Femur (tissue), 1 donor: ENCODE measurements around the gene HPSE2.

Source experiments
- DNase-seq: peaks from one replicate; pipeline ENCODE4 v3.0.0-alpha.2; 2017

Gene HPSE2

DNA sequence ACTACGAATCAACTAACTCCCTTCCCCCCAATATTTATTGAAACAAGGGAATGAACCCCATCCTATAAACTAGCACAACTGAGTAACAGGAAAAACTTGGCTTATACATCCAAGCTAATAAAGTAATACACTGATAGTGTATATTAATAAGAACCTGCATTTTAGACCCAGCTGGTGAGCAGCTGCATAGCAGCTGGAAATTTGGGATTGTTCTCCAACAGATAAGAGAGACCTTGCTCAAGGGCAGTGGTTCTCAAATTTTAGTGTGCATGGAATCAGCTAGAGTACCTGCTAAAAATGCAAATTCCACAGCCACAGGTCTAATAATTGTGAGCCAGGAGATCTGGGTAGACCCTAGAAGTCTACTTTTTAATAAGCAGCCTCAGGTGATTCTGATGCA, 404.3 kb downstream of the HPSE2 start:
- DNase-seq = no peak

GRCh38 chr10:98825741-98826140, 409.9 kb downstream of the HPSE2 start:
- no peak for DNase-seq

DNA sequence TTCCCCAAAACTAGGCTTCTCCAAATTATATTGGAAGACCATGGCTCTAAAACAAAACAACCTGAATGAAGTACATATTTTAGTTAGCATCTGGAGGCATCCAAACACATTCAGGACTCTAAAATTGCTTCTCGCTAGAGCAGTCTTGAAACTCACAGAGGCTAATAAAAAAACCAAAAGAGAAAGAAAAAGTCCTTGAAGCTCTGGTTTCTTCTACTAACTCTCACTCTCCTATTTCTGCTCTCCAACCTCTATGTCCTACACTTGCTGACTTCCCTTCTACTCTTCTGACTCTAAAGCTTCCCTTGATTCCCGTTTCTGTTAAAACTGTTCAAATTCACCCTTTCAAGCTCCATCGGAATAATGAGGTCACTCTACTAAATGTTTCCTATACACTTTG, 418.3 kb downstream of the HPSE2 start:
- no peak for DNase-seq

DNA sequence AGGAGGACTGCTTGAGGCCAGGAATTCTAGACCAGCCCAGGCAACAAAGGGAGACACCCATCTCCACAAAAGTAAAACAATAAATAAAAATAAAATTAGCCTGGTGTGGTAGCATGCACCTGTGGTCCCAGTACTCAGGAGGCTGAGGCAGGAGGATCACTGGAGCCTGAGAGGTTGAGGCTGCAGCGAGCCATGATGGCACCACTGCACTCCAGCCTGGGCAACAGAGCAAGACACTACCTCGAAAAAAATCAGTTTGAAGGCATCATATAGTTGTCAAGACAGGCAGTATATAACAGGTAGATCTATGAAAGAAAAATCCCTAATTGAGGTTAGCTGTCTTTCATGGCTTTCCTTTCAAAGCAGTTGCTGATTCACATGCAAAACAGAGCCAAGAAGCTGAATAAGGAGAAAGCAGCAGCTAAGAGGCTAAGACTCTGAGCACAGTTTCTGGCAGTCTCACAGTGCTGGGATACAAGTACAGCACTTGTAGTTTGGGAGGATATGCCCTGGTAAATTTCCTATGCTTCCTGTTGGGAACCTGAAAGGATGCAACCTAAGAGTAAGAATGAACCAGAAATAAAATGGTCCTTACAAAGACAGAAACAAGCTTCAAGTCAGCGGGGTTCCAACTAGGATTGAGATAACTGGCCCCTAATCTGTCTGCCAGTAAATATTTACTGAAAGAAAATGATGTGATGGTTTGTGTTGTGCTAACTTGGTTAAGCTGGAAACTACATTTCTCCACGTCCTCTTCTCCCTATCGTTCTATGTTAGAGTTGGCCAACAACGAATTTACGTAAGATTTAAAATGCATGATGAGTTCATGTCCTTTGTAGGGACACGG, 420.4 kb downstream of the HPSE2 start:
- no peak for DNase-seq

- DNase-seq = no peak
Measured at GRCh38 chr10:98814470-98814869, 421.2 kb downstream of the HPSE2 start.

GRCh38 chr10:98808282-98808892, 427.3 kb downstream of the HPSE2 start:
- DNase-seq = no peak

- DNase-seq = no peak
Measured at GRCh38 chr10:98800263-98800662, 435.4 kb downstream of the HPSE2 start.

DNA sequence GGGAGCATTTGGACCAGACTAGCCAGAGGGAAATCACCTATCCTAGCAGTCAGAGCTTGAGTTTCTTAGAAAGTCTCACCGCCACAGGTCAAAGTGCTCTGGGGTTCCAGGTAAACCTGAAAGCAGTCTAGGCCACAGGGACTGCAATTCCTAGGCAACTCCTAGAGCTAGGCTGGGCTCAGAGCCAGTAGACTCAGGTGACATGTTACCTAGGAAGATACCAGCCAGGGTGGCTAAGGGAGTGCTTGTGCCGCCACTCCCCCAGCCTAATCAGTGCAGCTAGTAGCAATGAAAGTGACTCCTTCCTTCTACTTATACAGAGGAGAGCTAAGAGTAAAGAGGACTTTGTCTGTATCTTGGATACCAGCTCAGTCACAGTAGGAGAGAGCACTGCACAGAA, 440.2 kb downstream of the HPSE2 start:
- DNase-seq = no peak

DNA sequence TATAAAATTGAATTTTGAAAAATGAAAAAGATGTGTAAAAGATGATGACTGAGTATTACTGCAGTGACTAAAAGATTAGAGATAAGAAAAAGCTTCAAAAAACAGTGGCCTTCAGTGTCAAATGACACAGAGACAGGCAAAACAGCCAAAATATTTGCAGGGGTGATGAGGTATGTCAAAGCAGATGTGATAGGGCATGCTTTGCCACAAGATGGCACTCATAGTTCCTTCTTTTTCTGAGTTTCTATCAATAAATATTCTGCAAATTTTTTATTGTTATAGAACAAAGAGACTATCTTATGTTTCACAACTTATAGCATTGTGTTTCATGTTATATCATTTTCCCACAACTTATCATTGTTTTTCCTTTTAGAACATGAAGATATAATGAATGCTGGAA, 444.8 kb downstream of the HPSE2 start:
- DNase-seq = no peak

GRCh38 chr10:98778277-98778759, 457.3 kb downstream of the HPSE2 start:
- DNase-seq = no peak

GRCh38 chr10:98758463-98758862, 477.2 kb downstream of the HPSE2 start:
- DNase-seq = no peak

- no peak for DNase-seq
Measured at GRCh38 chr10:98748298-98748697, 487.4 kb downstream of the HPSE2 start.

DNA sequence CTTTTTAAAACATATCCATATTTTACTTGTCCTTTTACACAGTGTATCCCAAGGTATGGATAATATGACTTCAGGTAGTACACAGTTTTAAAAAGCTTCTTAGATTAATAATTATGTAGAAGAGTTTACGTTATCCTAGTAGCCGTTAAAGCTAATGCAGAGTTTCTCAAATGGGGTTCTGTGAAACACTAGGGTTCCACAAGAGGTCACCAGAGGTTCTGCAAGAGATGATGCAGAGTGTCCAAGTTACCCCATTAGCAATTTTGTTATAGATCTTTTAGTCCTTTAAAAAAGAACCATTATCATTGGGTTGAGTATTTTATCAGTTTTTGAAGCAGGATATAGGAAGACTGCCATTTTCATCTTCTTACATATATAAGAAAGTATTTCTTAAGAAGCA, 490.0 kb downstream of the HPSE2 start:
- DNase-seq = no peak

GRCh38 chr10:98720551-98720950, 515.1 kb downstream of the HPSE2 start:
- no peak for DNase-seq

DNA sequence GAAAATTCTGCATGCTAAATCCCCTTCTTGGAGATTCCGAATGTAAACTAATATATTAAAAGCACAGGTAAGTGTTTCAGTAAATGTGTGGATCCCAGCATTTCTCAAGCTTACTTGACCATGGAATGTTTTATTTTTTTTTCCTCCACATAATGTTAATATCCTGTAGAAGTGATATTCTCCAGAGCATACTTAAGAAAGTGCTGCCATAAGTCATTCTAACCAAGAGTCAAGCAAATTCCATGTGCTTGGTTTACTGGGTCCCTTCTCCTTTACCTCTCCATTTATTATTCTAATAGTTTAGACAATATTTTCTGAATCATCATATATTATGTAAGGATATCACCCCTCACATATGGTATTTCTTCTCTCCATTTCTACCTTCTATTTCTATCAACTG, 522.1 kb downstream of the HPSE2 start:
- DNase-seq = no peak

DNA sequence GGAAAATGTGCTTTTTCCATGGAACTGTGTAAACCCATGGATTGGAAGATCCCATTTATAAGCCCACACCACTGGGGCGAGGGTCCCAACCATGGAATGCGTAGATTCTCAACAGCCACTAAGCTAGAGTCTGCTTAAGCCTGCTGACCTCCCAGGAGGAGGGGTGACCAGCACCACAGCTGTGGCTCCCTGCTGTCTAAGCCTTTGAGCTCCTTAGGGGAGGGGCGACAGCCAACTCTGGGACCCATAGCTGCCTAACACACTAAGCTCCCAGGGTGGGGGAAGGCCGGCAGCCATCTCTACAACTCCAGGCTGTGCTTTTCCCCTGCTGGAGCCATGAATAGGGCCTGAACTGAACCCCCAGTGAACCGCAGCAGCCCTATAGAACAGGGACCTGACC, 539.1 kb downstream of the HPSE2 start:
- no peak for DNase-seq

DNA sequence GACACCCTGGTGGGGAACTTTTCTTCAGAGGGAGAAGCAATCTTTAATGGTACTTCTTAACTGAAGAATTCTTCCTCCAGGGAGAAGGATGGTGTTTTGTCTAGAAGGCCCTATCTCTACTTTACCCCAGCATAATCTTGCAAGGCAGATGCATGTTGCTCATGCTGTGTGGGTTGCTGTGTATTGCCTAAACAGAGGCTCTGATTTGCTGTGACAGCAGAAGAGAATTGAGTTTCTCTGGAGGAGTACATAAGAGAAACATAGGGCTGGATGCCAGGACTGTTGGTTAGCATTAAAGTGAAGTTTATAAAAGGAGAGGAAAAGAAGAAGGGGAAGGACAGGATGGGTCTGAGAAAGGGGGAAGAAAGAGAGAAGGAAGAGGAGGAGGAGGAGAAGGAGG, 540.8 kb downstream of the HPSE2 start:
- no peak for DNase-seq

- DNase-seq = no peak
Measured at GRCh38 chr10:98694014-98694413, 541.6 kb downstream of the HPSE2 start.

- no peak for DNase-seq
Measured at GRCh38 chr10:98687685-98688084, 548.0 kb downstream of the HPSE2 start.

DNA sequence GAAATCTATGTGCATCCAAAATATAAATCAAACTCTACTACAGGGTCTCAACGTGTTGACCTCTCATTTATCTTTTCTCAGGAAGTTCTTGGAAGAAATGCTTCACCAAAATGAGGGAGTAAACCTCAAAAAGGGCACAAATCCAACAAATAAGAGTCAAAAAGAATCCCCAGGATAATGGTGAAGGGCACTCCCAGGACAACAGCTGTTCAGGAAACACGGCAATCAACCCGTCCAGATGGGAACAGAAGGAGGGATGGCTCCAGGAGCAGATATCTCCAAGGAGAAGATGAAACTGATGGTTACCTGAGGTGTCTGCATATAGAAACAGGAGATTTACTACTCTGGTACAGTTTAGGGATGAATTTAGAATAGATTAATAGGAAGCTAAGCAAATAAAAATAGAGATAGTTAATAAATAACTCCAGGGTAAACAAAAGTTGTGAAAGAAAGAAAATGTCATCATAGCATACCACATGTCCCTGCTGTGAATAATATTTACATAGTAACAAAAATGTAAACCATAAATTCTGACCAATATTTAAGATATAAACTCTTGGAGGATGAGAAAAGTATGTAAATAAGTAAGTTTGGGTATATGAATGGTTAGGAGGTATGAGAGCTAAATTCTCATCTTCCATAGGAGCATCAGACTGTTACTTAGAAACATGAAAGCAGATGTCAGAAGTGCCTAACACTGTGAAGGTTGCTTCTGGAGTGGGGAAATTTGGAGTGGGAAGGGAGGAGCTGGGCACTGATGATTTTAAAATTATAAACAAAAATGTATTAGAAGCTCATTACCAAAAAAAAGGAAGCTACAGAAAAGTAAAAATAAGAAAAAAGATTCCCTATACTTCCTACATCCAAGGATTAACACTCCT, 551.4 kb downstream of the HPSE2 start:
- DNase-seq = no peak

DNA sequence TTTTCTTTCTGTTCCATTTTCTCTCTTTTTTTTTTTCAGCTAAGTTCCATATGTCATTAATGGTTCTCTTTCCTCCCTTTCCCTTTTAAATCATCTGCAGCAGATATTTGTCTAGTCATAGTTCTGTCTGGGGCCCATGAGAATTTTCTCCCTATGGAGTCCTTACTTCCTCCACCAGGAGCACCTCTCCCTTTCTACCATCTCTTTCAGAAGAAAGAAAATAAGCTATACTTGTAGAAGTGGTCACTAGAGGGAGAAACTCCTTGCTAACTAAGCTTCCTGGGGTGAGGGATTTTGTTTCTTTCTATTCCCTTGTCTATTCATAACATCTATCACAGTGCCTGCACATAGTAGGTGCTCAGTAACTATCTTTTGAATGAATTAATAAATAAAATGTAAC, 558.8 kb downstream of the HPSE2 start:
- no peak for DNase-seq

- DNase-seq = no peak
Measured at GRCh38 chr10:98675902-98676301, 559.8 kb downstream of the HPSE2 start.

- DNase-seq = no peak
Measured at GRCh38 chr10:98673171-98673782, 562.4 kb downstream of the HPSE2 start.
